SHP77 (cell line): Measurements from ENCODE around the gene THSD8.
A peak's percentile ranks its signal among the peaks of the same experiment; 100 is the strongest.
"Not testable (repeated sequence)": the region's sequence is repeated elsewhere in the genome, so short reads cannot be mapped to it uniquely, and the experiment has no call there.

Experiments
- DNase-seq, 2 experiments: peaks; one replicate each; lab custom pipeline; 2025; lab: John Stamatoyannopoulos, UW

The THSD8 gene

GRCh38 chr19:12825254-12826131 is 23.6 kb downstream of the THSD8 start:
- DNase-seq: no peak

GRCh38 chr19:12828494-12828893 is 26.6 kb downstream of the THSD8 start:
- DNase-seq: peak in 1 of 2 experiments; percentile 3

GRCh38 chr19:12833418-12833737 is 31.5 kb downstream of the THSD8 start:
- no peak for DNase-seq

GRCh38 chr19:12833738-12834565 is 32.1 kb downstream of the THSD8 start:
- DNase-seq: peak; percentile 43 to 62

- DNase-seq: no peak
Measured at GRCh38 chr19:12834566-12834943, 32.7 kb downstream of the THSD8 start, which contains the start of gene RTBDN. Gene RTBDN, minus strand, starts transcription at chr19:12834579. Its CDS starts 4,600 bp downstream, at chr19:12829979.

- peak; percentile 28 to 77 for DNase-seq
Measured at GRCh38 chr19:12834976-12835757, 33.3 kb downstream of the THSD8 start.

GRCh38 chr19:12836529-12836863 is 34.6 kb downstream of the THSD8 start:
- DNase-seq: no peak

GRCh38 chr19:12837225-12837624 is 35.4 kb downstream of the THSD8 start:
- DNase-seq: no peak

- peak; percentile 14 to 73 for DNase-seq
Measured at GRCh38 chr19:12838182-12838885, 36.5 kb downstream of the THSD8 start, which contains the start of gene MAST1. Gene MAST1, plus strand, starts transcription at chr19:12838515. Its CDS starts 58 bp downstream, at chr19:12838573.

GRCh38 chr19:12838886-12839756 is 37.3 kb downstream of the THSD8 start:
- DNase-seq: peak; percentile 25 to 34

- DNase-seq: peak; percentile 27 to 57
Measured at GRCh38 chr19:12840091-12841079, 38.5 kb downstream of the THSD8 start.

- DNase-seq: no peak
Measured at GRCh38 chr19:12841094-12841493, 39.2 kb downstream of the THSD8 start.

- no peak for DNase-seq
Measured at GRCh38 chr19:12842511-12842910, 40.6 kb downstream of the THSD8 start.

- DNase-seq: no peak
Measured at GRCh38 chr19:12843328-12843727, 41.5 kb downstream of the THSD8 start.

- DNase-seq: no peak
Measured at GRCh38 chr19:12843999-12844732, 42.3 kb downstream of the THSD8 start.

- not testable (repeated sequence) for DNase-seq
Measured at GRCh38 chr19:12846613-12847012, 44.7 kb downstream of the THSD8 start.

GRCh38 chr19:12847159-12848139 is 45.6 kb downstream of the THSD8 start:
- DNase-seq: peak; percentile 59 to 70
